K562 (cell line): Measurements from ENCODE around the gene ZCCHC24. TPM values are rescaled to one million over a fixed set of nuclear protein-coding genes. Genes with fewer than 3 reads are reported as not detected.
"Not testable (repeated sequence)": the region's sequence is repeated elsewhere in the genome, so short reads cannot be mapped to it uniquely, and the experiment has no call there.

Experiments
- ATAC-seq: fragments of 200-7000 bp; cut with Tn5 transposase; 3 replicates; pipeline ENCODE4 v1.9.1; 2020; ENCODE audit warnings: moderate library complexity
- BruUV-seq: library from RNA; stranded (reverse); fragments of 400-500 nt; replicated peaks from 2 replicates; lab custom pipeline; 2021; lab: Mats Ljungman, UMichigan
- CTCF ChIA-PET: fragments of 300-600 bp; formaldehyde crosslinking; extraction: SDS; loops from one replicate; lab custom pipeline; 2021; ENCODE audit warnings: low intra/inter-chr PET ratio; lab: Yijun Ruan, JAX
- POLR2A ChIA-PET: fragments of 300-600, 350-650 bp; sonication (Branson Sonifier 250); formaldehyde crosslinking; extraction: SDS; loops from one replicate; lab custom pipeline; 2021; ENCODE audit warnings: antibody characterized with exemption, inconsistent platforms; lab: Yijun Ruan, JAX
- DNase-seq, 4 experiments: peaks; one replicate each; pipeline versions ENCODE4 v3.0.0 to v3.0.0-alpha.2; 2011 to 2018; ENCODE audit warnings: low spot score in 3 of 4, mixed read lengths in 3 of 4; ENCODE audit errors: extremely low read depth in 1 of 4
- FAIRE-seq: peaks from 2 replicates; lab custom pipeline; 2011; peaks lifted over from hg19 to GRCh38; lab: Jason Lieb, UNC
- H2AFZ ChIP-seq: 2 replicates; pipeline ENCODE4 v1.6.0; 2011; ENCODE audit warnings: low read depth, low read length, control low read depth, inconsistent platforms
- H3K27ac ChIP-seq: fragments of 200-600 bp; 3 replicates; pipeline ENCODE4 v1.8.0; 2011; ENCODE audit warnings: low read depth, mild to moderate bottlenecking, control low read depth, inconsistent platforms, low read length, moderate library complexity, mixed read lengths; ENCODE audit errors: extremely low read depth
- H3K27me3 ChIP-seq, 2 experiments: fragments of 300-600 bp in 1 of 2; 2 replicates in 1 of 2; 3 replicates in 1 of 2; pipeline versions ENCODE4 v1.6.0 to v1.8.0; 2011; ENCODE audit warnings: inconsistent platforms in 2 of 2, low read length in 2 of 2, mild to moderate bottlenecking in 1 of 2, mixed read lengths in 1 of 2, moderate library complexity in 1 of 2; ENCODE audit not compliant: control insufficient read depth in 2 of 2, insufficient read depth in 2 of 2
- H3K36me3 ChIP-seq: fragments of 300-600 bp; 3 replicates; pipeline ENCODE4 v1.8.0; 2011; ENCODE audit warnings: mild to moderate bottlenecking, low read length, inconsistent platforms; ENCODE audit not compliant: control insufficient read depth, insufficient read depth
- H3K4me1 ChIP-seq, 2 experiments: fragments of 200-600 bp in 1 of 2; replicated peaks in 1 of 2; 2 replicates in 1 of 2; 3 replicates in 1 of 2; pipeline versions ENCODE4 v1.5.1 to v1.8.0; 2011; ENCODE audit warnings: inconsistent platforms in 2 of 2, low read length in 2 of 2, mild to moderate bottlenecking in 1 of 2, mixed read lengths in 1 of 2, moderate library complexity in 1 of 2; ENCODE audit not compliant: control insufficient read depth in 2 of 2, insufficient read depth in 2 of 2
- H3K4me2 ChIP-seq: 2 replicates; pipeline ENCODE4 v1.6.1; 2011; ENCODE audit warnings: low read length, control low read depth, inconsistent platforms, mixed read lengths; ENCODE audit not compliant: insufficient read depth
- H3K4me3 ChIP-seq: fragments of 200-600 bp; sonication (generic), shearing (Covaris generic); 2 replicates; pipeline ENCODE4 v1.5.1; 2016; ENCODE audit warnings: control low read depth, inconsistent platforms
- H3K79me2 ChIP-seq: fragments of 200-600 bp; 3 replicates; pipeline ENCODE4 v1.8.0; 2011; ENCODE audit warnings: low read length, inconsistent platforms; ENCODE audit not compliant: control insufficient read depth, insufficient read depth
- H3K9ac ChIP-seq, 2 experiments: 2 replicates each; pipeline versions ENCODE4 v1.6.0 to v1.6.1; 2011; ENCODE audit warnings: low read depth in 2 of 2, low read length in 2 of 2, control low read depth in 1 of 2, inconsistent platforms in 1 of 2, mild to moderate bottlenecking in 1 of 2, mixed read lengths in 1 of 2; ENCODE audit not compliant: insufficient read depth in 1 of 2
- H3K9me1 ChIP-seq: one replicate; pipeline ENCODE4 v1.6.0; 2011; ENCODE audit warnings: inconsistent platforms, mild to moderate bottlenecking, low read length, moderate library complexity; ENCODE audit not compliant: control insufficient read depth, insufficient read depth
- H3K9me3 ChIP-seq: replicated peaks from 2 replicates; pipeline ENCODE4 v1.5.1; 2011; ENCODE audit warnings: low read depth, low read length, inconsistent platforms; ENCODE audit not compliant: control insufficient read depth, insufficient read depth
- H4K20me1 ChIP-seq: replicated peaks from 2 replicates; pipeline ENCODE4 v1.6.1; 2011; ENCODE audit warnings: low read length, inconsistent platforms, mixed read lengths; ENCODE audit not compliant: control insufficient read depth, insufficient read depth
- CAMTA2 ChIP-seq: fragments of 250-450 bp; sonication (Bioruptor Pico); conservative IDR thresholded peaks from 2 replicates; pipeline ENCODE4 v1.5.1; 2022
- MLX ChIP-seq, 2 experiments: fragments of 450-650 bp in 1 of 2; sonication (generic) in 1 of 2; formaldehyde crosslinking; conservative IDR thresholded peaks; 2 replicates each; pipeline versions ENCODE4 v1.4.0 to v1.8.1; 2020 to 2022; ENCODE audit warnings: mild to moderate bottlenecking in 1 of 2, missing genetic modification reagents in 1 of 2
- NR2F6 ChIP-seq: fragments of 450-650 bp; formaldehyde crosslinking; IDR thresholded peaks from 2 replicates; pipeline ENCODE4 v1.4.0; 2020; ENCODE audit warnings: mild to moderate bottlenecking
- TEAD1 ChIP-seq, 2 experiments: fragments of 450-650 bp in 1 of 2; sonication (generic) in 1 of 2; formaldehyde crosslinking; IDR thresholded peaks; 2 replicates each; pipeline versions ENCODE4 v1.4.0 to v1.8.0; 2020 to 2022; ENCODE audit warnings: mild to moderate bottlenecking in 2 of 2, missing genetic modification reagents in 1 of 2
- ZNF76 ChIP-seq: fragments of 250-450 bp; sonication (Bioruptor Pico); IDR thresholded peaks from 2 replicates; pipeline ENCODE4 v1.4.0; 2020; ENCODE audit warnings: mild to moderate bottlenecking, moderate library complexity, borderline replicate concordance
- ZNF778 ChIP-seq: fragments of 450-650 bp; formaldehyde crosslinking; IDR thresholded peaks from 2 replicates; pipeline ENCODE4 v1.4.0; 2020; ENCODE audit warnings: mild to moderate bottlenecking, moderate library complexity
- WGBS: fragments of 100-300 bp; shearing (Covaris generic); methylation state at CpG from one replicate; pipeline ENCODE4 v1.1.6; 2016; ENCODE audit warnings: low coverage, mixed read lengths; ENCODE audit not compliant: insufficient coverage; ENCODE audit errors: missing lambda C conversion rate; 5-methylcytosine and 5-hydroxymethylcytosine counted together
- in situ Hi-C: fragments of 300-500 bp; cut with MboI; formaldehyde crosslinking; loops from 4 replicates; pipeline ENCODE4 v1.15.0; 2018; ENCODE audit warnings: inconsistent platforms, mixed read lengths
- intact Hi-C: fragments of 100-400 bp; cut with micrococcal nuclease; formaldehyde crosslinking; loops from 2 replicates; pipeline ENCODE4 v1.14.2; 2022
- polyA plus RNA-seq, 8 experiments: library from polyadenylated mRNA; depleted of rRNA in 4 of 8; stranded (reverse) in 5 of 8; unstranded in 3 of 8; fragments of >200 nt; fragmentation: Nextera tagmentation in 2 of 8; fragmentation: Illumina TruSeq in 1 of 8; extraction: Ambion mirVana in 2 of 8; extraction: Trizol in 1 of 8; gene quantifications; 2 replicates each; pipeline versions ENCODE4 v1.2.1 to v1.2.3, GENCODE V29; 2011 to 2014; ENCODE audit warnings: inconsistent platforms in 1 of 8, missing spikeins in 1 of 8
- total RNA-seq, 7 experiments: library from RNA; depleted of rRNA in 6 of 7; stranded (reverse); fragments of >200 nt in 6 of 7; fragmentation: Illumina TruSeq in 2 of 7; extraction: Trizol in 2 of 7; gene quantifications; 2 replicates each; pipeline versions ENCODE4 v1.2.1 to v1.2.3, GENCODE V29; 2011 to 2021; ENCODE audit warnings: low replicate concordance in 1 of 7

The ZCCHC24 gene
- total and polyA plus RNA-seq, 9 of the 15 experiments (the other 6 are each of a cell fraction or from before 2014, with no cell fraction given) = 0.84 to 11.0 (median 4.6) TPM

GRCh38 chr10:79340646-79341244, 104.7 kb downstream of the ZCCHC24 start (continued):
- no peak for TF ChIP-seq CAMTA2 (CRISPR knock-in tag)

GRCh38 chr10:79339266-79339665, 106.2 kb downstream of the ZCCHC24 start:
- H3K79me2 ChIP-seq = no peaks in the 10 kb centered on the region
- H3K9me1 ChIP-seq = no peaks in the 10 kb centered on the region
- H3K4me1 ChIP-seq = peaks cover 9 to 14% of the 10 kb centered on the region in 2 experiments; a peak in 3 of 5 replicates
- H2AFZ ChIP-seq = no peak overlapping the region
- H3K36me3 ChIP-seq = no peaks in the 10 kb centered on the region
- 50% methylated on average over 3 of the region's 3 CpGs for WGBS
- ChIA-PET CTCF (no interaction called here), POLR2A (no interaction called here)
- H3K27me3 ChIP-seq = peaks cover 0 to 20% of the 10 kb centered on the region in 2 experiments; a peak in 2 of 5 replicates
- H3K4me2 ChIP-seq = no peak overlapping the region
- no peak overlapping the region for H3K9ac ChIP-seq
- ATAC-seq = no peak
- no peaks in the 10 kb centered on the region for H3K9me3 ChIP-seq
- no peak for FAIRE-seq
- H3K4me3 ChIP-seq = no peak overlapping the region
- BruUV-seq = no TSS peak
- intact Hi-C loops (no loop called here), in situ Hi-C loops (loop anchor here (5.0 kb wide), 1 partner anchor 52 kb away; no protein-coding TSS in a partner anchor)
- peaks cover 5% of the 10 kb centered on the region; the same call in 1 of the 2 replicates for H4K20me1 ChIP-seq
- TF ChIP-seq NR2F6 (CRISPR knock-in tag) = no peak
- no peak for TF ChIP-seq MLX (CRISPR knock-in tag; conservative IDR thresholded peaks at IDR 0.05)
- no peak for TF ChIP-seq ZNF778
- TF ChIP-seq ZNF76 = no peak
- TF ChIP-seq TEAD1 (CRISPR knock-in tag; IDR thresholded peaks at IDR 0.05) = no peak
- no peak overlapping the region for H3K27ac ChIP-seq
- no peak for DNase-seq

GRCh38 chr10:79337783-79338469, 107.5 kb downstream of the ZCCHC24 start:
- peak; percentile 82 for FAIRE-seq
- POLR2A ChIA-PET = interaction anchor here (0.7 to 1.4 kb wide), 3 partner anchors 8 to 12 kb away, joined by 3 to 6 read pairs (median 6); no protein-coding TSS in a partner anchor
- H4K20me1 ChIP-seq, CTCF ChIA-PET, H3K4me1 ChIP-seq, H3K4me2 ChIP-seq, H3K79me2 ChIP-seq, H2AFZ ChIP-seq, H3K9me1 ChIP-seq, intact Hi-C loops, H3K36me3 ChIP-seq, ATAC-seq, H3K4me3 ChIP-seq, H3K9me3 ChIP-seq, BruUV-seq, DNase-seq, H3K27ac ChIP-seq, H3K9ac ChIP-seq: not testable (repeated sequence)
- 26% methylated on average over 7 of the region's 11 CpGs for WGBS
- in situ Hi-C loops = loop anchor here (5.0 kb wide), 1 partner anchor 51 kb away; no protein-coding TSS in a partner anchor
- H3K27me3 ChIP-seq = peaks cover 0 to 20% of the 10 kb centered on the region in 2 experiments; a peak in 2 of 5 replicates
